H9 (cell line): ENCODE measurements around the gene NPC1L1. TPM values are rescaled to one million over a fixed set of nuclear protein-coding genes. Genes with fewer than 3 reads are reported as not detected.

Experiments
- DNase-seq: peaks from one replicate; pipeline ENCODE4 v3.0.0-alpha.2; 2017
- H2AFZ ChIP-seq: one replicate; pipeline ENCODE4 v1.6.1; 2013; ENCODE audit warnings: mild to moderate bottlenecking, low read length, control low read depth, moderate library complexity
- H2AK5ac ChIP-seq: 2 replicates; pipeline ENCODE4 v1.6.1; 2013; ENCODE audit warnings: low read length, control low read depth, mixed read lengths; ENCODE audit not compliant: insufficient read length
- H2BK120ac ChIP-seq: one replicate; pipeline ENCODE4 v1.6.1; 2013; ENCODE audit warnings: low read depth, mild to moderate bottlenecking, low read length, control low read depth, inconsistent platforms; ENCODE audit not compliant: poor library complexity, severe bottlenecking
- H2BK12ac ChIP-seq: 2 replicates; pipeline ENCODE4 v1.6.1; 2013; ENCODE audit warnings: low read length, control low read depth, mixed read lengths, low read depth; ENCODE audit not compliant: insufficient read length
- H2BK15ac ChIP-seq: 2 replicates; pipeline ENCODE4 v1.6.1; 2013; ENCODE audit warnings: low read depth, low read length, control low read depth
- H2BK20ac ChIP-seq: one replicate; pipeline ENCODE4 v1.6.1; 2013; ENCODE audit warnings: low read depth, mild to moderate bottlenecking, low read length, control low read depth, inconsistent platforms; ENCODE audit not compliant: poor library complexity, severe bottlenecking
- H2BK5ac ChIP-seq: 2 replicates; pipeline ENCODE4 v1.6.1; 2013; ENCODE audit warnings: low read length, control low read depth, mixed read lengths; ENCODE audit not compliant: insufficient read length
- H3K14ac ChIP-seq: 2 replicates; pipeline ENCODE4 v1.6.1; 2013; ENCODE audit warnings: low read length, control low read depth; ENCODE audit not compliant: insufficient read depth
- H3K18ac ChIP-seq: 2 replicates; pipeline ENCODE4 v1.6.1; 2013; ENCODE audit warnings: low read depth, mild to moderate bottlenecking, mixed read lengths, low read length, control low read depth; ENCODE audit not compliant: insufficient read length
- H3K23ac ChIP-seq: 2 replicates; pipeline ENCODE4 v1.6.1; 2013; ENCODE audit warnings: low read length, control low read depth, mixed read lengths, low read depth; ENCODE audit not compliant: insufficient read length
- H3K23me2 ChIP-seq: 2 replicates; pipeline ENCODE4 v1.6.1; 2013; ENCODE audit warnings: low read depth, mild to moderate bottlenecking, mixed read lengths, low read length, control low read depth; ENCODE audit not compliant: insufficient read length, poor library complexity, severe bottlenecking
- H3K27ac ChIP-seq: 2 replicates; pipeline ENCODE4 v1.5.1; 2013; ENCODE audit warnings: low read length, control low read depth, mixed read lengths, low read depth; ENCODE audit not compliant: insufficient read length
- H3K27me3 ChIP-seq: 2 replicates; pipeline ENCODE4 v1.6.1; 2013; ENCODE audit warnings: low read length, control low read depth, inconsistent platforms; ENCODE audit not compliant: insufficient read depth
- H3K4ac ChIP-seq: 2 replicates; pipeline ENCODE4 v1.6.1; 2013; ENCODE audit warnings: low read depth, mild to moderate bottlenecking, control low read depth, inconsistent platforms, low read length, moderate library complexity
- H3K4me1 ChIP-seq: 2 replicates; pipeline ENCODE4 v1.6.1; 2013; ENCODE audit warnings: low read length, control low read depth, inconsistent platforms; ENCODE audit not compliant: insufficient read depth
- H3K4me2 ChIP-seq: 2 replicates; pipeline ENCODE4 v1.6.1; 2013; ENCODE audit warnings: low read length, control low read depth, mixed read lengths; ENCODE audit not compliant: insufficient read length, insufficient read depth
- H3K56ac ChIP-seq: 2 replicates; pipeline ENCODE4 v1.6.1; 2013; ENCODE audit warnings: low read depth, mild to moderate bottlenecking, mixed read lengths, low read length, control low read depth; ENCODE audit not compliant: insufficient read length
- H3K79me1 ChIP-seq: 2 replicates; pipeline ENCODE4 v1.6.1; 2013; ENCODE audit warnings: low read depth, mild to moderate bottlenecking, moderate library complexity, low read length, control low read depth, inconsistent platforms; ENCODE audit not compliant: insufficient read depth, poor library complexity, severe bottlenecking
- H3K79me2 ChIP-seq: 2 replicates; pipeline ENCODE4 v1.6.1; 2013; ENCODE audit warnings: low read length, control low read depth, inconsistent platforms; ENCODE audit not compliant: insufficient read depth
- H3K9ac ChIP-seq: 2 replicates; pipeline ENCODE4 v1.6.1; 2013; ENCODE audit warnings: low read length, control low read depth, mixed read lengths; ENCODE audit not compliant: insufficient read length; ENCODE audit errors: extremely low read depth
- H3K9me3 ChIP-seq: one replicate; pipeline ENCODE4 v1.6.1; 2013; ENCODE audit warnings: low read depth, low read length, inconsistent platforms; ENCODE audit not compliant: control insufficient read depth
- H3T11ph ChIP-seq: one replicate; pipeline ENCODE4 v1.6.1; 2013; ENCODE audit warnings: mild to moderate bottlenecking, low read length, control low read depth, inconsistent platforms
- H4K20me1 ChIP-seq: one replicate; pipeline ENCODE4 v1.6.1; 2013; ENCODE audit not compliant: control insufficient read depth, insufficient read length, insufficient read depth
- H4K5ac ChIP-seq: 2 replicates; pipeline ENCODE4 v1.6.1; 2013; ENCODE audit warnings: low read depth, mild to moderate bottlenecking, mixed read lengths, low read length, control low read depth; ENCODE audit not compliant: insufficient read length
- H4K8ac ChIP-seq: replicated peaks from 2 replicates; pipeline ENCODE4 v1.6.1; 2013; ENCODE audit warnings: low read length, control low read depth, mixed read lengths, low read depth; ENCODE audit not compliant: insufficient read length
- H4K91ac ChIP-seq: 2 replicates; pipeline ENCODE4 v1.6.1; 2013; ENCODE audit warnings: low read depth, mild to moderate bottlenecking, moderate library complexity, mixed read lengths, low read length, control low read depth; ENCODE audit not compliant: insufficient read length
- H3K27ac Mint-ChIP-seq, 3 experiments: 2 replicates in 2 of 3; 3 replicates in 1 of 3; pipeline ENCODE4 v1.8.0; 2020 to 2021; ENCODE audit warnings: mixed read lengths in 3 of 3, mild to moderate bottlenecking in 1 of 3, moderate library complexity in 1 of 3
- H3K27me3 Mint-ChIP-seq: 2 replicates; pipeline ENCODE4 v1.8.0; 2021; ENCODE audit warnings: low read depth, mild to moderate bottlenecking, moderate library complexity, mixed read lengths
- H3K36me3 Mint-ChIP-seq, 3 experiments: 2 replicates in 2 of 3; 3 replicates in 1 of 3; pipeline ENCODE4 v1.8.0; 2020 to 2021; ENCODE audit warnings: low read depth in 3 of 3, mixed read lengths in 3 of 3; ENCODE audit not compliant: insufficient read depth in 1 of 3
- H3K4me1 Mint-ChIP-seq, 2 experiments: 2 replicates each; pipeline ENCODE4 v1.8.0; 2020; ENCODE audit warnings: mixed read lengths in 2 of 2
- H3K4me3 Mint-ChIP-seq, 2 experiments: 2 replicates in 1 of 2; 3 replicates in 1 of 2; pipeline ENCODE4 v1.8.0; 2020 to 2021; ENCODE audit warnings: mild to moderate bottlenecking in 2 of 2, mixed read lengths in 2 of 2, moderate library complexity in 1 of 2
- H3K9me3 Mint-ChIP-seq, 2 experiments: 2 replicates in 1 of 2; 3 replicates in 1 of 2; pipeline ENCODE4 v1.8.0; 2020; ENCODE audit warnings: mild to moderate bottlenecking in 2 of 2, mixed read lengths in 2 of 2, moderate library complexity in 1 of 2
- WGBS: extraction: QIAGEN DNeasy Blood & Tissue Kit; methylation state at CpG from one replicate; pipeline ENCODE4 v1.1.7; 2013; ENCODE audit warnings: missing lambda C conversion rate, low lambda C conversion rate, mixed read lengths; ENCODE audit not compliant: insufficient read length; ENCODE audit errors: extremely low coverage; 5-methylcytosine and 5-hydroxymethylcytosine counted together
- total RNA-seq: library from RNA; stranded (reverse); gene quantifications from 2 replicates; pipeline ENCODE4 v1.2.1, GENCODE V29; 2021
- TF ChIP-seq, protein P1 (sequence below): fragments of 200-600 bp; sonication (generic); conservative IDR thresholded peaks from 3 replicates; pipeline ENCODE4 v1.8.0; 2021; ENCODE audit warnings: antibody characterized with exemption, mild to moderate bottlenecking

NPC1L1 gene
- total RNA-seq, 1 experiment from 2014 or later = 0.11 TPM

- Histone ChIP-seq H3K9ac (no peak overlapping the region), H3K4me2 (no peak overlapping the region)
- peaks cover 0 to 40% (median 24%) of the 10 kb centered on the region in 3 experiments; a peak in 6 of 7 replicates for H3K36me3 Mint-ChIP-seq
Measured at GRCh38 chr7:44466300-44467216, 74.6 kb downstream of the NPC1L1 start.

More at GRCh38 chr7:44466300-44467216, 74.6 kb downstream of the NPC1L1 start:
- no CpG with 5 or more reads among the region's 4 CpGs for WGBS
- Mint-ChIP-seq H3K9me3 (no peaks in the 10 kb centered on the region), H3K27me3 (no peaks in the 10 kb centered on the region), H3K4me3 (no peak overlapping the region), H3K27ac (no peak overlapping the region; a peak in 1 of 7 replicates), H3K4me1 (peaks cover 0 to 4% of the 10 kb centered on the region in 2 experiments; a peak in 2 of 4 replicates)
- H4K5ac ChIP-seq = no peak overlapping the region
- no peak overlapping the region for H3K18ac ChIP-seq
- no peak for DNase-seq
- no peaks in the 10 kb centered on the region for H3K23me2 ChIP-seq
- TF ChIP-seq, protein P1, sequence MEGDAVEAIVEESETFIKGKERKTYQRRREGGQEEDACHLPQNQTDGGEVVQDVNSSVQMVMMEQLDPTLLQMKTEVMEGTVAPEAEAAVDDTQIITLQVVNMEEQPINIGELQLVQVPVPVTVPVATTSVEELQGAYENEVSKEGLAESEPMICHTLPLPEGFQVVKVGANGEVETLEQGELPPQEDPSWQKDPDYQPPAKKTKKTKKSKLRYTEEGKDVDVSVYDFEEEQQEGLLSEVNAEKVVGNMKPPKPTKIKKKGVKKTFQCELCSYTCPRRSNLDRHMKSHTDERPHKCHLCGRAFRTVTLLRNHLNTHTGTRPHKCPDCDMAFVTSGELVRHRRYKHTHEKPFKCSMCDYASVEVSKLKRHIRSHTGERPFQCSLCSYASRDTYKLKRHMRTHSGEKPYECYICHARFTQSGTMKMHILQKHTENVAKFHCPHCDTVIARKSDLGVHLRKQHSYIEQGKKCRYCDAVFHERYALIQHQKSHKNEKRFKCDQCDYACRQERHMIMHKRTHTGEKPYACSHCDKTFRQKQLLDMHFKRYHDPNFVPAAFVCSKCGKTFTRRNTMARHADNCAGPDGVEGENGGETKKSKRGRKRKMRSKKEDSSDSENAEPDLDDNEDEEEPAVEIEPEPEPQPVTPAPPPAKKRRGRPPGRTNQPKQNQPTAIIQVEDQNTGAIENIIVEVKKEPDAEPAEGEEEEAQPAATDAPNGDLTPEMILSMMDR = no peak
- H3K79me2 ChIP-seq = peaks cover 7% of the 10 kb centered on the region
- no peak overlapping the region for H3T11ph ChIP-seq
- no peak overlapping the region for H3K27ac ChIP-seq
- no peak overlapping the region for H2BK12ac ChIP-seq
- H4K8ac ChIP-seq = no peak overlapping the region
- no peak overlapping the region for H4K91ac ChIP-seq
- H2BK5ac ChIP-seq = no peak overlapping the region
- H2BK20ac ChIP-seq = no peak overlapping the region
- no peak overlapping the region for H3K14ac ChIP-seq
- H3K4me1 ChIP-seq = no peaks in the 10 kb centered on the region
- H4K20me1 ChIP-seq = no peaks in the 10 kb centered on the region
- H3K79me1 ChIP-seq = peaks cover 13% of the 10 kb centered on the region
- no peak overlapping the region for H2AFZ ChIP-seq
- H2AK5ac ChIP-seq = no peak overlapping the region
- H2BK15ac ChIP-seq = no peak overlapping the region
- H3K9me3 ChIP-seq = no peaks in the 10 kb centered on the region
- H2BK120ac ChIP-seq = no peak overlapping the region
- no peaks in the 10 kb centered on the region for H3K27me3 ChIP-seq
- H3K4ac ChIP-seq = no peak overlapping the region
- no peak overlapping the region for H3K56ac ChIP-seq
- no peak overlapping the region for H3K23ac ChIP-seq
